Measurements from ENCODE around the gene CRX.
"Not testable (repeated sequence)": the region's sequence is repeated elsewhere in the genome, so short reads cannot be mapped to it uniquely, and the experiment has no call there.

The CRX gene

GRCh38 chr19:47861630-47862029 is 39.9 kb downstream of the CRX start:
- no peak for DNase-seq

- peak; percentile 84 for DNase-seq
Measured at GRCh38 chr19:47863514-47863936, 41.8 kb downstream of the CRX start.

- DNase-seq = no peak
Measured at GRCh38 chr19:47865166-47865565, 43.4 kb downstream of the CRX start.

- no peak for DNase-seq
Measured at GRCh38 chr19:47878906-47879305, 57.2 kb downstream of the CRX start.

- DNase-seq = not testable (repeated sequence)
Measured at GRCh38 chr19:47879385-47879784, 57.6 kb downstream of the CRX start.

GRCh38 chr19:47881757-47882156 is 60.0 kb downstream of the CRX start:
- DNase-seq = no peak

DNA sequence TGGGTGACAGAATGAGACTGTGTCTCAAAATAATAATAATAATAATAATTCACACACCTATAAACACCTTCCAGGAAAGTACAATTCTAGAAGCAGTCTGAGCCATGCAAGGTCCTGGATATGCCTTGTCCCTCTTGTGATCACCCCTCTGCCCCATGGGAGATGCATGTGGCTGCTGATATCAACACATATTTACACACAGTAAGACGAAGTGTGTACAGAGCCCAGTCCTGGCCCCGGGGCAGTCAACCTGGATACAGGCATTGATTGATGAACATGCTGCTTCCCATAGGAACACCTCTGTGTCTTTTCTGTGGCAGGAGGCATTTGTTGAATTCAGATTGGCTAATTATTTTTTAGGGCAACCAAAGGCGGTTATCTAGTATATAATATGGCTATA is 61.2 kb downstream of the CRX start:
- DNase-seq = no peak

DNA sequence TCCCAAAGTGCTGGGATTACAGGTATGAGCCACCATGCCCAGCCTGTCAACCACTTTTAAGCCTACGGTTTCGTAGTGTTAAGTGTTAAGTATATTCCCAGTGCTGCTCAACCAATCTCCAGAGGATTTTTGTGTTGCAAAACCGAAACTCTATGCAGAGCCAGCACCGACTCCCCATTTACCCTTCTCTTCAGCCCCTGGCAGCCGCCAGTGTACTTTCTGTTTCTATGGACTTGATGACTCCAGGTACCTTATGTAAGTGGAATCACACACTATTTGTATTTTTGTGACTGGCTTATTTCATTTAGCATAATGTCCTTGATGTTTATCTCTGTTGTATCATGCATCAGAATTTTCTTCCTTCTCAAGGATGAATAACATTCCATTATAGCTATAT is 63.3 kb downstream of the CRX start:
- DNase-seq = no peak

DNA sequence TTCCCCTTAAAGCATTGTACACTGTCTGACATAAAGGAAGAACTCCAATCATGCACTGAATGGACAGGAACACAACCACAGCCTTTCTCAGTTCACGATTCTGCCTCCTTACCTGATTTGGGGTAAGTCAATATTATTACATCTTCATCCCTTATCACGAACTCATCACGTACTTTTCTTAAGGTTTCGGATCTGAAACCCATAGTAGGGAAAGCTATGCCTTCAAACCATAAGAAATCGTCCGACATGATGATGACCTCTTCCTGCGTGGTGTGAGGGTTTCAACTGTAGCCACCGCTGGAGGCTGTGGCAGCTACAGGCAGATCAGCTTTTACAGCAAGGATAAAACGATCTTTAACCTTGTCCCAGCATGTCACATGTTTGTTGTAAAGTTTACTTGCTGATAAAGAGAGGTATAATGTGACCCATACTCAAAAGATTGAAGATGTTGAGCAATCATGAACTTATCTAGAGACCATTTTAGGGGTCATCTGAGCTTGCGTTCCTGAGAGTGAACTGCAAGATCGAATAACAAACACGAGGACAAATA is 64.3 kb downstream of the CRX start, which contains the start of gene SULT2A1:
SULT2A1 (minus strand) TSS at position 306 of the 550 bp plus-strand sequence; CDS start at position 248, 58 bp downstream.
- DNase-seq = no peak

DNA sequence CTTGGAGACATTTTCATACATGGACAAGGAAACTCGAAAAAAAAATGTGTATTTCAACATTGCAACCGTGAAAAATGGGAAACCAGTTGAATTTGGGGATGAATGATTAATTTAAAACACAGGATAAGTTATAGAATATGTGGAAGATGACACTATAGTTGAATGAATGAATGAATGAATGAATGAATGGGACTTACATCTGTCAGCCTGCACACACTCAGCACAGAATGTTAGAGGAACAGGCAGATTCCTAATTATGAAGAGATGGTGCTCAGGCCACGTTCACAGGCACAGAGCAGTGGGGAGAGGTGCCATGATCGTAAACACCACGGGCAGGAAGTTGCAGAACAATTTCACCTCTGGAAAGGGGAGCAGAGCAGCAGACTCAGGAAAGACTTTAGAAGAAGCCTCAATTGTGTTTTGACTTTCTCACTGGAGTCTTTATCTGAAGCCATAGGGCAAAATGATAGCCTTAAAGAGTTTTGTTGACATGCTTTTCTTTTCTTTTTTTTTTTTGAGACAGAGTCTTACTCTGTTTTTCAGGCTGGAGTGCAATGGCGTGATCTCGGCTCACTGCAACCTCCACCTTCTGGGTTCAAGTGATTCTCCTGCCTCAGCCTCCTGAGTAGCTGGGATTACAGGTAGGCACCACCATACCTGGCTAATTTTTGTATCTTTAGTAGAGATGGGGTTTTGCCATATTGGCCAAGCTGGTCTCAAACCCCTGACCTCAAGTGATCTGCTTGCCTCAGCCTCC is 69.3 kb downstream of the CRX start:
- no peak for DNase-seq

DNA sequence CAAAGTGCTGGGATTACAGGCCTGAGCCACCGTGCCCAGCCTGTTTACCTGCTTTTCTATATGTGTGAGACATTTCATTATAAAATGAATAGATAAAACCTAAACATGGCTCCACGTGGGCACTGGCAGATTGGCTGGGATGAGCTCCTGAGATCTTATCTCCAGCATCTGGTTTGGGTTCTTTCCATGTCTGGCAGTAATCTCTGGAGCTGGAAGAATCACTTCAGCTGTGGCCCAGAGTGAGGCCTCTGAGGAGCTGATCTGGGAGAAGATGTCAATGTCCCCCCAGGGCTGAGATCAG is 69.8 kb downstream of the CRX start:
- no peak for DNase-seq

- no peak for DNase-seq
Measured at GRCh38 chr19:47891923-47892666, 70.4 kb downstream of the CRX start.
